NCI-H2227 treated with DMSO at 0.1 percent for 48 hours (cell line): Measurements from ENCODE around the gene ADAP2.
"Not testable (repeated sequence)": the region's sequence is repeated elsewhere in the genome, so short reads cannot be mapped to it uniquely, and the experiment has no call there.

Experiments
- DNase-seq: peaks from one replicate; lab custom pipeline; 2025; lab: John Stamatoyannopoulos, UW

ADAP2 gene

GRCh38 chr17:30969989-30970830 lies 48.5 kb downstream of the ADAP2 start:
- DNase-seq = no peak

GRCh38 chr17:30970831-30971567 lies 49.3 kb downstream of the ADAP2 start, which contains the start of gene RNF135:
TSS of gene RNF135 (plus strand) at chr17:30971039. CDS start at chr17:30971074, 35 bp downstream.
- DNase-seq = peak; percentile 79

GRCh38 chr17:30975042-30975820 lies 53.5 kb downstream of the ADAP2 start:
- DNase-seq = no peak

- not testable (repeated sequence) for DNase-seq
These were observed 58.2 kb downstream of the ADAP2 start for GRCh38 chr17:30979919-30980318.

GRCh38 chr17:30981531-30982519 lies 60.1 kb downstream of the ADAP2 start:
- no peak for DNase-seq

GRCh38 chr17:30982855-30983254 lies 61.1 kb downstream of the ADAP2 start:
- no peak for DNase-seq

GRCh38 chr17:30990458-30990857 lies 68.7 kb downstream of the ADAP2 start:
- DNase-seq = no peak

GRCh38 chr17:30992551-30992950 lies 70.8 kb downstream of the ADAP2 start:
- DNase-seq = no peak

- no peak for DNase-seq
These were observed 73.6 kb downstream of the ADAP2 start for GRCh38 chr17:30995347-30995746.

- DNase-seq = no peak
These were observed 74.7 kb downstream of the ADAP2 start for GRCh38 chr17:30996486-30996885.

GRCh38 chr17:30997270-30997669 lies 75.5 kb downstream of the ADAP2 start:
- DNase-seq = no peak

GRCh38 chr17:30997842-30998241 lies 76.1 kb downstream of the ADAP2 start:
- no peak for DNase-seq

GRCh38 chr17:31002047-31002446 lies 80.3 kb downstream of the ADAP2 start:
- DNase-seq = no peak

GRCh38 chr17:31003225-31003866 lies 81.6 kb downstream of the ADAP2 start:
- no peak for DNase-seq

- DNase-seq = no peak
These were observed 82.4 kb downstream of the ADAP2 start for GRCh38 chr17:31004160-31004559.

- DNase-seq = no peak
These were observed 86.1 kb downstream of the ADAP2 start for GRCh38 chr17:31007695-31008373.

- DNase-seq = peak; percentile 16
These were observed 86.8 kb downstream of the ADAP2 start for GRCh38 chr17:31008374-31009041.
